HepG2 (cell line): ENCODE data around the gene CDHR3. TPM values are rescaled to one million over a fixed set of nuclear protein-coding genes. Genes with fewer than 3 reads are reported as not detected.
A peak's percentile ranks its signal among the peaks of the same experiment; 100 is the strongest.

ENCODE experiments used
- ASH2L ChIP-seq: fragments of 300-600, 200-600 bp; sonication (generic); IDR thresholded peaks from 2 replicates; pipeline ENCODE4 v1.7.0; 2017; ENCODE audit warnings: low read depth, mild to moderate bottlenecking, moderate library complexity, mixed read lengths, low read length; ENCODE audit not compliant: insufficient read length
- FIP1L1 ChIP-seq: fragments of 200-400 bp; formaldehyde crosslinking; IDR thresholded peaks from 2 replicates; pipeline ENCODE4 v1.6.1; 2018; ENCODE audit warnings: low read depth, mild to moderate bottlenecking, low read length, moderate library complexity, borderline replicate concordance; ENCODE audit not compliant: insufficient read depth
- HES4 ChIP-seq: sonication (generic); formaldehyde crosslinking; IDR thresholded peaks from 2 replicates; pipeline ENCODE4 v1.9.0; 2021; ENCODE audit warnings: mild to moderate bottlenecking, missing genetic modification reagents, borderline replicate concordance
- ISL2 ChIP-seq: sonication (generic); formaldehyde crosslinking; IDR thresholded peaks from 2 replicates; pipeline ENCODE4 v1.5.0; 2020; ENCODE audit warnings: missing genetic modification reagents
- KLF11 ChIP-seq: IDR thresholded peaks from 2 replicates; pipeline ENCODE4 v1.6.1; 2016; ENCODE audit warnings: missing compliant biosample characterization
- KLF16 ChIP-seq, 2 experiments: sonication (generic) in 1 of 2; formaldehyde crosslinking in 1 of 2; IDR thresholded peaks; 2 replicates each; pipeline versions ENCODE4 v1.6.1 to v1.8.0; 2016 to 2023; ENCODE audit warnings: missing genetic modification reagents in 2 of 2, missing compliant biosample characterization in 1 of 2
- MAF1 ChIP-seq: sonication (generic); formaldehyde crosslinking; IDR thresholded peaks from 2 replicates; pipeline ENCODE4 v1.5.0; 2020; ENCODE audit warnings: missing genetic modification reagents, borderline replicate concordance
- NCOA2 ChIP-seq: sonication (generic); formaldehyde crosslinking; IDR thresholded peaks from 2 replicates; pipeline ENCODE4 v1.8.0; 2022; ENCODE audit warnings: inconsistent platforms
- NR1H2 ChIP-seq: sonication (generic); formaldehyde crosslinking; IDR thresholded peaks from 2 replicates; pipeline ENCODE4 v1.8.1; 2022; ENCODE audit warnings: low read depth, missing genetic modification reagents, borderline replicate concordance
- REXO4 ChIP-seq: sonication (generic); formaldehyde crosslinking; IDR thresholded peaks from 2 replicates; pipeline ENCODE4 v1.8.0; 2022; ENCODE audit warnings: missing genetic modification reagents, mild to moderate bottlenecking, borderline replicate concordance
- RNF2 ChIP-seq: fragments of 450-650 bp; conservative IDR thresholded peaks from 2 replicates; pipeline ENCODE4 v1.6.1; 2016; ENCODE audit warnings: low read depth
- SALL1 ChIP-seq: sonication (generic); formaldehyde crosslinking; IDR thresholded peaks from 2 replicates; pipeline ENCODE4 v1.8.0; 2022; ENCODE audit warnings: mild to moderate bottlenecking, missing genetic modification reagents
- SOX6 ChIP-seq, 2 experiments: fragments of 450-650 bp in 1 of 2; sonication (generic) in 1 of 2; formaldehyde crosslinking in 1 of 2; IDR thresholded peaks; 2 replicates each; pipeline versions ENCODE4 v1.4.0 to v1.6.1; 2017 to 2020; ENCODE audit warnings: antibody characterized with exemption in 1 of 2, mild to moderate bottlenecking in 1 of 2, missing genetic modification reagents in 1 of 2
- TP53 ChIP-seq: sonication (generic); formaldehyde crosslinking; conservative IDR thresholded peaks from 2 replicates; pipeline ENCODE4 v1.4.0; 2020; ENCODE audit warnings: missing genetic modification reagents
- ZNF296 ChIP-seq: sonication (generic); formaldehyde crosslinking; conservative IDR thresholded peaks from 2 replicates; pipeline ENCODE4 v1.5.0; 2020; ENCODE audit warnings: mild to moderate bottlenecking, missing genetic modification reagents
- ZNF776 ChIP-seq: sonication (generic); formaldehyde crosslinking; IDR thresholded peaks from 2 replicates; pipeline ENCODE4 v1.4.0; 2020; ENCODE audit warnings: mild to moderate bottlenecking, missing genetic modification reagents
- ZNF841 ChIP-seq: sonication (generic); formaldehyde crosslinking; IDR thresholded peaks from 2 replicates; pipeline ENCODE4 v1.8.1; 2023; ENCODE audit warnings: missing genetic modification reagents, borderline replicate concordance
- ZSCAN22 ChIP-seq: sonication (generic); formaldehyde crosslinking; IDR thresholded peaks from 2 replicates; pipeline ENCODE4 v1.4.0; 2020; ENCODE audit warnings: mild to moderate bottlenecking, missing genetic modification reagents
- polyA plus RNA-seq, 8 experiments: library from polyadenylated mRNA; depleted of rRNA in 3 of 8; stranded (reverse) in 7 of 8; unstranded in 1 of 8; fragments of >200 nt; fragmentation: Illumina TruSeq in 4 of 8; extraction: Trizol in 4 of 8; gene quantifications; 2 replicates each; pipeline versions ENCODE4 v1.2.1 to v1.2.3, GENCODE V29; 2011 to 2016; ENCODE audit warnings: low read depth in 4 of 8, missing spikeins in 1 of 8, mixed read lengths in 1 of 8; ENCODE audit not compliant: insufficient read depth in 1 of 8
- total RNA-seq, 5 experiments: library from RNA; depleted of rRNA; stranded (reverse); fragments of >200 nt; fragmentation: Illumina TruSeq; extraction: Trizol; gene quantifications; 2 replicates each; pipeline ENCODE4 v1.2.3, GENCODE V29; 2016; ENCODE audit warnings: low read depth in 1 of 5
- TF ChIP-seq, protein P1 (sequence below): sonication (generic); formaldehyde crosslinking; IDR thresholded peaks from 2 replicates; pipeline ENCODE4 v1.5.0; 2020; ENCODE audit warnings: mild to moderate bottlenecking, missing genetic modification reagents, borderline replicate concordance
- TF ChIP-seq, protein P2 (sequence below): sonication (generic); formaldehyde crosslinking; IDR thresholded peaks from 2 replicates; pipeline ENCODE4 v1.8.0; 2022; ENCODE audit warnings: missing genetic modification reagents, low read depth, mild to moderate bottlenecking, borderline replicate concordance
- TF ChIP-seq, protein P3 (sequence below), 2 experiments: sonication (generic) in 1 of 2; formaldehyde crosslinking in 1 of 2; IDR thresholded peaks; 2 replicates each; pipeline versions ENCODE4 v1.6.1 to v1.9.0; 2014 to 2022; ENCODE audit warnings: antibody characterized with exemption in 1 of 2, borderline replicate concordance in 1 of 2, inconsistent platforms in 1 of 2, low read depth in 1 of 2, missing genetic modification reagents in 1 of 2

Gene CDHR3
- total and polyA plus RNA-seq, 2 of the 13 experiments (the other 11 are each of a cell fraction or from before 2014, with no cell fraction given): 6.5 to 11.8 TPM

DNA sequence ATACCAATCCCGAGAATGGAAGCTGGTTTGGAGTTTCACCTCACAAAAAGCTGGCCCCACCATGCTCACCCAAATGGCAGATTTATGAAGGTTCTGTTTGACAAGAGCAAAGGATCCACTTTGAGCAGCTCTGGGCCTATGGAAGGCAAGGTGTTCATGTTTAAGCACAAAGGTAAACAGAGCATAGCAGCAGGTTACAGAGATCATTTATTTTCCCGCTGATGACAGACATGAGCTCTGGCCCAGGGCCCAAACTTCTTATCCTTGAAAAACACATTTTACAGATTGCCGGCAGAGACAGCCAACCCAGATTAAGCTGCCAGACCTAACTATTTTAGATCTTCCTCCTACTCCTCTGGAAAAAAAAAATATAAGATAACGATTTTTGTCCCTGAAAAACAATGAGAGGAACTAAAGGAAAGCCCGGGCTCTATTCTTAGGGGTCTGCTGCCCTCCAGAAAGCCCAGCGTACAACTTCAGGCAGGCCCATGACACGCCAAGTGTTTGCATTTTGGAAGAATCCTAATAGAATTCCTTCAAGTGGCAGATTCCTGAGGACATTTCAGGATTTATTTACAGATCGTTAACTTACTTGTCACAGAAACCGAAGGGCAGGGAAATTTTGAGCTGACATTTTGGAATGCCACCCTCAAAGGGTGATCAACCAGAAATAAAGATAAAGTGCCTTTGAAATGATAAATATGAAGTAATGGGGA, 109.1 kb downstream of the CDHR3 start (continued):
- TF ChIP-seq REXO4: no peak
- TF ChIP-seq ZSCAN22: no peak
- TF ChIP-seq MAF1 (CRISPR knock-in tag): no peak
- no peak for TF ChIP-seq NR1H2 (CRISPR knock-in tag)
- no peak for TF ChIP-seq KLF11 (CRISPR knock-in tag)
- TF ChIP-seq ISL2: peak; percentile 78
- TF ChIP-seq ZNF776 (CRISPR knock-in tag): no peak
- TF ChIP-seq ASH2L: no peak
- TF ChIP-seq KLF16 (CRISPR knock-in tag; IDR thresholded peaks at IDR 0.05): 0 out of 4 replicates have a peak, but pooled peaks of 1 of the 2 experiments have one; percentile 45
- TF ChIP-seq ZNF296 (CRISPR knock-in tag): no peak
- no peak for TF ChIP-seq SOX6 (IDR thresholded peaks at IDR 0.05)
- peak; percentile 52 for TF ChIP-seq SOX6 (CRISPR knock-in tag; IDR thresholded peaks at IDR 0.05)
- TF ChIP-seq, protein P1, sequence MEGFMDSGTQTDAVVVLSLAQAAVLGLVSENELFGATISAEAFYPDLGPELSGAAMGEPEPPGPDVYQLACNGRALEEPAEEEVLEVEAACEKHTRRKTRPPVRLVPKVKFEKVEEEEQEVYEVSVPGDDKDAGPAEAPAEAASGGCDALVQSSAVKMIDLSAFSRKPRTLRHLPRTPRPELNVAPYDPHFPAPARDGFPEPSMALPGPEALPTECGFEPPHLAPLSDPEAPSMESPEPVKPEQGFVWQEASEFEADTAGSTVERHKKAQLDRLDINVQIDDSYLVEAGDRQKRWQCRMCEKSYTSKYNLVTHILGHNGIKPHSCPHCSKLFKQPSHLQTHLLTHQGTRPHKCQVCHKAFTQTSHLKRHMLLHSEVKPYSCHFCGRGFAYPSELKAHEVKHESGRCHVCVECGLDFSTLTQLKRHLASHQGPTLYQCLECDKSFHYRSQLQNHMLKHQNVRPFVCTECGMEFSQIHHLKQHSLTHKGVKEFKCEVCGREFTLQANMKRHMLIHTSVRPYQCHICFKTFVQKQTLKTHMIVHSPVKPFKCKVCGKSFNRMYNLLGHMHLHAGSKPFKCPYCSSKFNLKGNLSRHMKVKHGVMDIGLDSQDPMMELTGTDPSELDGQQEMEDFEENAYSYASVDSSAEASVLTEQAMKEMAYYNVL (CRISPR knock-in tag): no peak
- no peak for TF ChIP-seq ZNF841 (CRISPR knock-in tag)
- TF ChIP-seq, protein P2, sequence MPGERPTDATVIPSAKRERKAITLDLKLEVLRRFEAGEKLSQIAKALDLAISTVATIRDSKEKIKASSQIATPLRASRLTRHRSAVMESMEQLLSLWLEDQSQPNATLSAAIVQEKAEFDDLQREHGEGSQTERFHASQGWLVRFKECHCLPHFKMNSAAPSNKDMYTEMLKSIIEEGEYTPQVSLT (CRISPR knock-in tag): no peak
- TF ChIP-seq, protein P3, sequence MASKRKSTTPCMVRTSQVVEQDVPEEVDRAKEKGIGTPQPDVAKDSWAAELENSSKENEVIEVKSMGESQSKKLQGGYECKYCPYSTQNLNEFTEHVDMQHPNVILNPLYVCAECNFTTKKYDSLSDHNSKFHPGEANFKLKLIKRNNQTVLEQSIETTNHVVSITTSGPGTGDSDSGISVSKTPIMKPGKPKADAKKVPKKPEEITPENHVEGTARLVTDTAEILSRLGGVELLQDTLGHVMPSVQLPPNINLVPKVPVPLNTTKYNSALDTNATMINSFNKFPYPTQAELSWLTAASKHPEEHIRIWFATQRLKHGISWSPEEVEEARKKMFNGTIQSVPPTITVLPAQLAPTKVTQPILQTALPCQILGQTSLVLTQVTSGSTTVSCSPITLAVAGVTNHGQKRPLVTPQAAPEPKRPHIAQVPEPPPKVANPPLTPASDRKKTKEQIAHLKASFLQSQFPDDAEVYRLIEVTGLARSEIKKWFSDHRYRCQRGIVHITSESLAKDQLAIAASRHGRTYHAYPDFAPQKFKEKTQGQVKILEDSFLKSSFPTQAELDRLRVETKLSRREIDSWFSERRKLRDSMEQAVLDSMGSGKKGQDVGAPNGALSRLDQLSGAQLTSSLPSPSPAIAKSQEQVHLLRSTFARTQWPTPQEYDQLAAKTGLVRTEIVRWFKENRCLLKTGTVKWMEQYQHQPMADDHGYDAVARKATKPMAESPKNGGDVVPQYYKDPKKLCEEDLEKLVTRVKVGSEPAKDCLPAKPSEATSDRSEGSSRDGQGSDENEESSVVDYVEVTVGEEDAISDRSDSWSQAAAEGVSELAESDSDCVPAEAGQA (IDR thresholded peaks at IDR 0.05; ENCODE audit: low read depth): no peak
- TF ChIP-seq, protein P3 (CRISPR knock-in tag; IDR thresholded peaks at IDR 0.05; ENCODE audit: borderline replicate concordance): 0 out of 2 replicates have a peak, but pooled peaks have one; percentile 61
- TF ChIP-seq HES4 (CRISPR knock-in tag): no peak
- TF ChIP-seq RNF2: no peak
- no peak for TF ChIP-seq TP53 (CRISPR knock-in tag)
- TF ChIP-seq NCOA2: peak; percentile 55
- TF ChIP-seq SALL1 (CRISPR knock-in tag): peak; percentile 94
- no peak for TF ChIP-seq FIP1L1
